Stimulated activated CD8-positive, alpha-beta memory T cell treated with anti-CD3 and anti-CD28 coated beads, Interleukin-15, amount 100 ng/mL, for 4 hours (primary cell): ENCODE measurements around the gene CCR5AS.

ENCODE experiments used
- DNase-seq, 2 donors: peaks; one replicate each; pipeline ENCODE4 v3.0.0-alpha.2; 2020; ENCODE audit warnings: low read depth in 2 of 2

Gene CCR5AS

GRCh38 chr3:46380471-46381221, 26.2 kb downstream of the CCR5AS start:
- DNase-seq: no peak

- DNase-seq: peak in 1 of 2 donors; percentile 23
These were observed 28.4 kb downstream of the CCR5AS start for GRCh38 chr3:46378426-46378942.

GRCh38 chr3:46375814-46376213, 31.1 kb downstream of the CCR5AS start:
- DNase-seq: no peak

GRCh38 chr3:46375218-46375617, 31.6 kb downstream of the CCR5AS start:
- no peak for DNase-seq

GRCh38 chr3:46374755-46375154, 32.1 kb downstream of the CCR5AS start:
- DNase-seq: no peak

- DNase-seq: no peak
These were observed 34.1 kb downstream of the CCR5AS start for GRCh38 chr3:46372492-46373359.

GRCh38 chr3:46371519-46372340, 35.1 kb downstream of the CCR5AS start:
- DNase-seq: no peak

- no peak for DNase-seq
These were observed 35.9 kb downstream of the CCR5AS start, which contains the start of gene CCR5 for GRCh38 chr3:46370839-46371518. CCR5 (plus strand) TSS chr3:46370946; CDS start chr3:46372903, 1,957 bp downstream.

- DNase-seq: no peak
These were observed 37.2 kb downstream of the CCR5AS start for GRCh38 chr3:46369675-46370132.

- DNase-seq: no peak
These were observed 37.7 kb downstream of the CCR5AS start for GRCh38 chr3:46369151-46369550.

- peak; percentile 40 to 55 for DNase-seq
These were observed 38.3 kb downstream of the CCR5AS start for GRCh38 chr3:46368569-46368968.

- DNase-seq: no peak
These were observed 39.1 kb downstream of the CCR5AS start for GRCh38 chr3:46367811-46368210.

GRCh38 chr3:46365737-46366524, 40.9 kb downstream of the CCR5AS start:
- DNase-seq: no peak

- DNase-seq: no peak
These were observed 41.8 kb downstream of the CCR5AS start for GRCh38 chr3:46365041-46365440.

GRCh38 chr3:46361408-46362283, 45.2 kb downstream of the CCR5AS start:
- no peak for DNase-seq

- no peak for DNase-seq
These were observed 46.0 kb downstream of the CCR5AS start for GRCh38 chr3:46360907-46361306.

- no peak for DNase-seq
These were observed 47.0 kb downstream of the CCR5AS start for GRCh38 chr3:46359733-46360493.

GRCh38 chr3:46358466-46358865, 48.4 kb downstream of the CCR5AS start:
- DNase-seq: no peak
